ENCODE data around the gene ERVK3-1. TPM values are rescaled to one million over a fixed set of nuclear protein-coding genes. Genes with fewer than 3 reads are reported as not detected.
A peak's percentile ranks its signal among the peaks of the same experiment; 100 is the strongest.

Gene ERVK3-1
- total RNA-seq, 1 experiment from 2014 or later = 61.3 TPM

GRCh38 chr19:58362272-58362994 lies 57.3 kb downstream of the ERVK3-1 start, which contains the start of gene ZNF497:
ZNF497 (minus strand) TSS chr19:58362751; CDS start chr19:58357635, 5,116 bp downstream.
- peak within 1 kb of the TSS; percentile 78 for H3K4me3 ChIP-seq (ENCODE audit: low read depth, low read length)
- TF ChIP-seq CTCF (IDR thresholded peaks at IDR 0.05; ENCODE audit: insufficient read depth in 1 of 2, low read depth in 1 of 2, low read length in 1 of 2, severe bottlenecking in 1 of 2, unreplicated experiment in 1 of 2) = no peak
- H3K36me3 Mint-ChIP-seq (ENCODE audit: insufficient read depth, unreplicated experiment) = peaks cover 14% of the 10 kb centered on the region
- H3K4me1 Mint-ChIP-seq (ENCODE audit: low read depth, unreplicated experiment) = no peaks in the 10 kb centered on the region
- CTCF ChIA-PET = interaction anchor here (0.7 to 1.7 kb wide), 8 partner anchors 11 to 197 kb away, joined by 3 to 9 read pairs (median 4); partner anchors contain the start of genes ZBTB45, ZNF584 and ZSCAN22
- POLR2A ChIA-PET = interaction anchor here (0.5 to 1.8 kb wide), 20 partner anchors 11 to 1122 kb away, joined by 3 to 8 read pairs (median 4); partner anchors contain the start of genes ERVK3-1, RNF225, TRIM28 and ZNF274
- H3K9me3 ChIP-seq = no peaks in the 10 kb centered on the region
- peak; percentile 96 to 97 for DNase-seq
- H3K9me3 Mint-ChIP-seq (ENCODE audit: unreplicated experiment) = no peaks in the 10 kb centered on the region
- peak within 1 kb of the TSS; percentile 95 for H3K4me3 Mint-ChIP-seq (ENCODE audit: unreplicated experiment)
- peaks cover 5% of the 10 kb centered on the region; the same call in 1 of the 2 replicates for H3K4me1 ChIP-seq
- no peaks in the 10 kb centered on the region for H3K27me3 ChIP-seq (replicated peaks; ENCODE audit: control insufficient read depth, insufficient read depth, low read length)
- intact Hi-C loops (cut with micrococcal nuclease; ENCODE audit: unreplicated experiment) = loop anchor here (1.0 to 2.0 kb wide), 3 partner anchors 19 to 38 kb away; partner anchors contain the start of gene ZNF837
- peak within 1 kb of the TSS; percentile 98 for H3K27ac Mint-ChIP-seq (ENCODE audit: unreplicated experiment)
- no peaks in the 10 kb centered on the region for H3K27me3 Mint-ChIP-seq (ENCODE audit: insufficient read depth, unreplicated experiment)
- H3K36me3 ChIP-seq (ENCODE audit: control insufficient read depth, insufficient read depth, low read length) = no peaks in the 10 kb centered on the region
- BruUV-seq (replicated peaks) = TSS peak; percentile 41

- H3K4me3 ChIP-seq (ENCODE audit: low read depth, low read length) = no peak overlapping the region
- Mint-ChIP-seq H3K4me3 (ENCODE audit: unreplicated experiment) (peak overlapping the region; percentile 40), H3K4me1 (ENCODE audit: low read depth, unreplicated experiment) (no peaks in the 10 kb centered on the region), H3K27ac (ENCODE audit: unreplicated experiment) (no peak overlapping the region), H3K9me3 (ENCODE audit: unreplicated experiment) (no peaks in the 10 kb centered on the region), H3K27me3 (ENCODE audit: insufficient read depth, unreplicated experiment) (no peaks in the 10 kb centered on the region), H3K36me3 (ENCODE audit: insufficient read depth, unreplicated experiment) (peaks cover 16% of the 10 kb centered on the region)
- intact Hi-C loops (cut with micrococcal nuclease; ENCODE audit: unreplicated experiment) = no loop called here
- H3K4me1 ChIP-seq = peaks cover 5% of the 10 kb centered on the region; the same call in 1 of the 2 replicates
- CTCF ChIA-PET = no interaction called here
- no peak for DNase-seq
- H3K27me3 ChIP-seq (replicated peaks; ENCODE audit: control insufficient read depth, insufficient read depth, low read length) = no peaks in the 10 kb centered on the region
- POLR2A ChIA-PET = interaction anchor here (0.8 kb wide), 1 partner anchor 156 kb away, joined by 4 read pairs; the partner anchor contains the start of gene ZBTB45
- BruUV-seq (replicated peaks) = no TSS peak
- no peaks in the 10 kb centered on the region for H3K36me3 ChIP-seq (ENCODE audit: control insufficient read depth, insufficient read depth, low read length)
- no peak for TF ChIP-seq CTCF (IDR thresholded peaks at IDR 0.05; ENCODE audit: insufficient read depth in 1 of 2, low read depth in 1 of 2, low read length in 1 of 2, severe bottlenecking in 1 of 2, unreplicated experiment in 1 of 2)
- H3K9me3 ChIP-seq = no peaks in the 10 kb centered on the region
Observed at GRCh38 chr19:58364146-58364545, 59.0 kb downstream of the ERVK3-1 start.

Small RNA genes within 50 kb of the gene (microRNA-seq; reads per million reads assigned to microRNA genes)
- gene MIR6806 = not detected

Other genes starting within 250 kb of the ERVK3-1 start
- gene ZNF135, start 246.1 kb upstream of the ERVK3-1 start, total RNA-seq (2022) = not detected in 2 replicates
- not detected in 2 replicates for gene ZSCAN18, start 207.1 kb upstream of the ERVK3-1 start, total RNA-seq (2022)
- gene ZNF329, start 154.6 kb upstream of the ERVK3-1 start, total RNA-seq (2022) = 4.4 and 5.4 TPM in 2 replicates
- 19.9 and 21.6 TPM in 2 replicates for gene ZNF274, start 122.3 kb upstream of the ERVK3-1 start, total RNA-seq (2022)
- gene ZNF544, start 76.5 kb upstream of the ERVK3-1 start, total RNA-seq (2022) = 48.7 and 53.8 TPM in 2 replicates
- gene ZNF8, start 26.4 kb upstream of the ERVK3-1 start, total RNA-seq (2022) = 8.4 and 8.5 TPM in 2 replicates
- 4.0 and 4.3 TPM in 2 replicates for gene ZSCAN22, start 21.6 kb downstream of the ERVK3-1 start, total RNA-seq (2022)
- gene A1BG, start 48.1 kb downstream of the ERVK3-1 start, total RNA-seq (2022) = 1.6 and 2.8 TPM in 2 replicates
- gene ZNF497, start 57.4 kb downstream of the ERVK3-1 start, total RNA-seq (2022) = 1.6 and 1.7 TPM in 2 replicates
- 2.2 and 2.3 TPM in 2 replicates for gene ZNF837, start 75.7 kb downstream of the ERVK3-1 start, total RNA-seq (2022)
- gene RPS5, start 81.9 kb downstream of the ERVK3-1 start, total RNA-seq (2022) = 1,436 and 1,611 TPM in 2 replicates
- 0.73 and 1.3 TPM in 2 replicates for gene RNF225, start 90.3 kb downstream of the ERVK3-1 start, total RNA-seq (2022)
- gene ZNF584, start 103.3 kb downstream of the ERVK3-1 start, total RNA-seq (2022) = 4.9 and 5.7 TPM in 2 replicates
- gene ZNF132, start 134.8 kb downstream of the ERVK3-1 start, total RNA-seq (2022) = not detected in 2 replicates
- gene ZNF324B, start 146.2 kb downstream of the ERVK3-1 start, total RNA-seq (2022) = 4.6 and 6.8 TPM in 2 replicates
- gene ZNF324, start 161.7 kb downstream of the ERVK3-1 start, total RNA-seq (2022) = 9.8 and 10.6 TPM in 2 replicates
- gene ZNF446, start 171.0 kb downstream of the ERVK3-1 start, total RNA-seq (2022) = 8.6 and 9.7 TPM in 2 replicates
- 10.3 and 12.5 TPM in 2 replicates for gene SLC27A5, start 206.6 kb downstream of the ERVK3-1 start, total RNA-seq (2022)
- gene ZBTB45, start 214.4 kb downstream of the ERVK3-1 start, total RNA-seq (2022) = 14.6 and 14.8 TPM in 2 replicates
- gene TRIM28, start 238.7 kb downstream of the ERVK3-1 start, total RNA-seq (2022) = 837 and 863 TPM in 2 replicates
- 110 and 112 TPM in 2 replicates for gene CHMP2A, start 249.7 kb downstream of the ERVK3-1 start, total RNA-seq (2022)